HL-60 (cell line): ENCODE results near the gene PPP3CA.
"Not testable (repeated sequence)": the region's sequence is repeated elsewhere in the genome, so short reads cannot be mapped to it uniquely, and the experiment has no call there.

Experiments used
- GABPA ChIP-seq: IDR thresholded peaks from 2 replicates; pipeline ENCODE4 v1.6.1; 2012; ENCODE audit warnings: low read depth
- POLR2AphosphoS5 ChIP-seq: IDR thresholded peaks from 2 replicates; pipeline ENCODE4 v1.6.1; 2012; ENCODE audit warnings: low read depth
- SPI1 ChIP-seq: IDR thresholded peaks from 2 replicates; pipeline ENCODE4 v1.6.1; 2012; ENCODE audit warnings: low read depth, mild to moderate bottlenecking, borderline replicate concordance
- TF ChIP-seq, protein P1 (sequence below): IDR thresholded peaks from one replicate; pipeline ENCODE4 v1.5.1; 2011; ENCODE audit warnings: low read length, control low read depth, inconsistent platforms; ENCODE audit not compliant: insufficient read depth
- TF ChIP-seq, protein P2 (sequence below): IDR thresholded peaks from 2 replicates; pipeline ENCODE4 v1.6.1; 2012; ENCODE audit warnings: low read depth; ENCODE audit not compliant: insufficient replicate concordance

DNA sequence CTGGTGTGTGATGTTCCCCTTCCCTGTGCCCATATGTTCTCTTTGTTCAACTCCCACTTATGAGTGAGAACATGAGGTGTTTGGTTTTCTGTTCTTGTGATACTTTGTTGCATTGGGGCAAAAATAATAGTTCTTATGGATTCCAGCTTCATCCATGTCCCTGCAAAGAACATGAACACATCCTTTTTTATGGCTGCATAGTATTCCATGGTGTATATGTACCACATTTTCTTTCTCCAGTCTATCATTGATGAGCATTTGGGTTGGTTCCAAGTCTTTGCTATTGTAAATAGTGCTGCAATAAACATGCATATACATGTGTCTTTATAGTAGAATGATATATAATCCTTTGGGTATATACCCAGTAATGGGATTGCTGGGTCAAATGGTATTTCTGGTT lies 254.7 kb downstream of the PPP3CA start:
- TF ChIP-seq, protein P1, sequence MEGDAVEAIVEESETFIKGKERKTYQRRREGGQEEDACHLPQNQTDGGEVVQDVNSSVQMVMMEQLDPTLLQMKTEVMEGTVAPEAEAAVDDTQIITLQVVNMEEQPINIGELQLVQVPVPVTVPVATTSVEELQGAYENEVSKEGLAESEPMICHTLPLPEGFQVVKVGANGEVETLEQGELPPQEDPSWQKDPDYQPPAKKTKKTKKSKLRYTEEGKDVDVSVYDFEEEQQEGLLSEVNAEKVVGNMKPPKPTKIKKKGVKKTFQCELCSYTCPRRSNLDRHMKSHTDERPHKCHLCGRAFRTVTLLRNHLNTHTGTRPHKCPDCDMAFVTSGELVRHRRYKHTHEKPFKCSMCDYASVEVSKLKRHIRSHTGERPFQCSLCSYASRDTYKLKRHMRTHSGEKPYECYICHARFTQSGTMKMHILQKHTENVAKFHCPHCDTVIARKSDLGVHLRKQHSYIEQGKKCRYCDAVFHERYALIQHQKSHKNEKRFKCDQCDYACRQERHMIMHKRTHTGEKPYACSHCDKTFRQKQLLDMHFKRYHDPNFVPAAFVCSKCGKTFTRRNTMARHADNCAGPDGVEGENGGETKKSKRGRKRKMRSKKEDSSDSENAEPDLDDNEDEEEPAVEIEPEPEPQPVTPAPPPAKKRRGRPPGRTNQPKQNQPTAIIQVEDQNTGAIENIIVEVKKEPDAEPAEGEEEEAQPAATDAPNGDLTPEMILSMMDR: not testable (repeated sequence)
- TF ChIP-seq POLR2AphosphoS5, SPI1, GABPA: not testable (repeated sequence)
- TF ChIP-seq, protein P2, sequence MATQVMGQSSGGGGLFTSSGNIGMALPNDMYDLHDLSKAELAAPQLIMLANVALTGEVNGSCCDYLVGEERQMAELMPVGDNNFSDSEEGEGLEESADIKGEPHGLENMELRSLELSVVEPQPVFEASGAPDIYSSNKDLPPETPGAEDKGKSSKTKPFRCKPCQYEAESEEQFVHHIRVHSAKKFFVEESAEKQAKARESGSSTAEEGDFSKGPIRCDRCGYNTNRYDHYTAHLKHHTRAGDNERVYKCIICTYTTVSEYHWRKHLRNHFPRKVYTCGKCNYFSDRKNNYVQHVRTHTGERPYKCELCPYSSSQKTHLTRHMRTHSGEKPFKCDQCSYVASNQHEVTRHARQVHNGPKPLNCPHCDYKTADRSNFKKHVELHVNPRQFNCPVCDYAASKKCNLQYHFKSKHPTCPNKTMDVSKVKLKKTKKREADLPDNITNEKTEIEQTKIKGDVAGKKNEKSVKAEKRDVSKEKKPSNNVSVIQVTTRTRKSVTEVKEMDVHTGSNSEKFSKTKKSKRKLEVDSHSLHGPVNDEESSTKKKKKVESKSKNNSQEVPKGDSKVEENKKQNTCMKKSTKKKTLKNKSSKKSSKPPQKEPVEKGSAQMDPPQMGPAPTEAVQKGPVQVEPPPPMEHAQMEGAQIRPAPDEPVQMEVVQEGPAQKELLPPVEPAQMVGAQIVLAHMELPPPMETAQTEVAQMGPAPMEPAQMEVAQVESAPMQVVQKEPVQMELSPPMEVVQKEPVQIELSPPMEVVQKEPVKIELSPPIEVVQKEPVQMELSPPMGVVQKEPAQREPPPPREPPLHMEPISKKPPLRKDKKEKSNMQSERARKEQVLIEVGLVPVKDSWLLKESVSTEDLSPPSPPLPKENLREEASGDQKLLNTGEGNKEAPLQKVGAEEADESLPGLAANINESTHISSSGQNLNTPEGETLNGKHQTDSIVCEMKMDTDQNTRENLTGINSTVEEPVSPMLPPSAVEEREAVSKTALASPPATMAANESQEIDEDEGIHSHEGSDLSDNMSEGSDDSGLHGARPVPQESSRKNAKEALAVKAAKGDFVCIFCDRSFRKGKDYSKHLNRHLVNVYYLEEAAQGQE: not testable (repeated sequence)
